RWPE2 (cell line): ENCODE results near the gene M1AP.

Experiments used
- ATAC-seq: fragments of 200-7000 bp; cut with Tn5 transposase; 3 replicates; pipeline ENCODE4 v1.9.1; 2021; ENCODE audit warnings: low read depth
- DNase-seq: peaks from one replicate; pipeline ENCODE4 v3.0.0-alpha.2; 2020; ENCODE audit warnings: low spot score
- H3K27ac ChIP-seq: fragments of 450-650 bp; 2 replicates; pipeline ENCODE4 v1.5.1; 2017; ENCODE audit warnings: mild to moderate bottlenecking; ENCODE audit not compliant: poor library complexity, severe bottlenecking
- H3K27me3 ChIP-seq: fragments of 250-450 bp; sonication (Bioruptor Pico); 2 replicates; pipeline ENCODE4 v1.5.1; 2021; ENCODE audit warnings: mild to moderate bottlenecking, moderate library complexity; ENCODE audit not compliant: insufficient read depth, poor library complexity, severe bottlenecking
- H3K36me3 ChIP-seq: fragments of 250-450 bp; sonication (Bioruptor Pico); 2 replicates; pipeline ENCODE4 v1.5.1; 2020; ENCODE audit warnings: low read depth, mild to moderate bottlenecking, moderate library complexity
- H3K4me1 ChIP-seq: fragments of 250-450 bp; sonication (Bioruptor Pico); 2 replicates; pipeline ENCODE4 v1.5.1; 2021; ENCODE audit warnings: mild to moderate bottlenecking, moderate library complexity; ENCODE audit not compliant: insufficient read depth, poor library complexity, severe bottlenecking
- H3K4me3 ChIP-seq: fragments of 250-450 bp; sonication (Bioruptor Pico); 2 replicates; pipeline ENCODE4 v1.5.1; 2021; ENCODE audit warnings: mild to moderate bottlenecking, moderate library complexity; ENCODE audit not compliant: severe bottlenecking
- H3K9me3 ChIP-seq: fragments of 250-450 bp; sonication (Bioruptor Pico); 2 replicates; pipeline ENCODE4 v1.5.1; 2021; ENCODE audit warnings: mild to moderate bottlenecking, moderate library complexity; ENCODE audit not compliant: severe bottlenecking
- CTCF ChIP-seq: fragments of 450-650 bp; IDR thresholded peaks from one replicate; pipeline ENCODE4 v1.5.1; 2017; ENCODE audit warnings: mild to moderate bottlenecking, moderate library complexity; ENCODE audit not compliant: poor library complexity, severe bottlenecking

The M1AP gene

GRCh38 chr2:74530239-74531187, 117.6 kb downstream of the M1AP start:
- H3K36me3 ChIP-seq: peaks cover 42% of the 10 kb centered on the region
- peak overlapping the region; percentile 57 for H3K27ac ChIP-seq
- H3K4me3 ChIP-seq: peak overlapping the region; percentile 87
- no peaks in the 10 kb centered on the region for H3K27me3 ChIP-seq
- no peak for TF ChIP-seq CTCF
- no peaks in the 10 kb centered on the region for H3K9me3 ChIP-seq
- peak; percentile 6; the same call in 1 of the 3 replicates for ATAC-seq
- H3K4me1 ChIP-seq: peaks cover 2% of the 10 kb centered on the region
- no peak for DNase-seq

- ATAC-seq: peak; percentile 94
- no peak for TF ChIP-seq CTCF
Measured at GRCh38 chr2:74529357-74530238, 118.5 kb downstream of the M1AP start, which contains the start of the genes AUP1 and HTRA2. TSS of gene AUP1 (minus strand) at chr2:74529706. CDS start at chr2:74529629, 77 bp downstream. TSS of gene HTRA2 (plus strand) at chr2:74529933. CDS start at chr2:74530007, 74 bp downstream.

GRCh38 chr2:74528600-74529356, 119.4 kb downstream of the M1AP start:
- DNase-seq: no peak
- no peak for ATAC-seq
- H3K4me1 ChIP-seq: peaks cover 2% of the 10 kb centered on the region
- H3K27me3 ChIP-seq: no peaks in the 10 kb centered on the region
- no peaks in the 10 kb centered on the region for H3K9me3 ChIP-seq
- peak overlapping the region; percentile 87 for H3K4me3 ChIP-seq
- no peak for TF ChIP-seq CTCF
- H3K36me3 ChIP-seq: peaks cover 42% of the 10 kb centered on the region
- H3K27ac ChIP-seq: peak overlapping the region; percentile 57

More at GRCh38 chr2:74529357-74530238, 118.5 kb downstream of the M1AP start, which contains the start of the genes AUP1 and HTRA2:
- Histone ChIP-seq H3K27ac (peak within 1 kb of the TSS; percentile 57), H3K4me3 (peak within 1 kb of the TSS; percentile 87), H3K27me3 (no peaks in the 10 kb centered on the region), H3K9me3 (no peaks in the 10 kb centered on the region), H3K36me3 (peaks cover 42% of the 10 kb centered on the region), H3K4me1 (peaks cover 2% of the 10 kb centered on the region)
- peak; percentile 99 for DNase-seq

- Histone ChIP-seq H3K27me3 (no peaks in the 10 kb centered on the region), H3K36me3 (peaks cover 40% of the 10 kb centered on the region), H3K4me3 (no peak overlapping the region), H3K4me1 (peaks cover 2% of the 10 kb centered on the region), H3K9me3 (no peaks in the 10 kb centered on the region), H3K27ac (no peak overlapping the region)
- no peak for ATAC-seq
- no peak for DNase-seq
- no peak for TF ChIP-seq CTCF
Measured at GRCh38 chr2:74527741-74528140, 120.4 kb downstream of the M1AP start.
